HCT116 (cell line): Measurements from ENCODE around the gene ITPR1. TPM values are rescaled to one million over a fixed set of nuclear protein-coding genes. Genes with fewer than 3 reads are reported as not detected.

Experiments
- ATAC-seq: fragments of 200-7000 bp; cut with Tn5 transposase; 2 replicates; pipeline ENCODE4 v1.9.1; 2020; ENCODE audit warnings: mild to moderate bottlenecking, moderate library complexity
- BruUV-seq: library from RNA; stranded (reverse); fragments of 400-500 nt; replicated peaks from 2 replicates; lab custom pipeline; 2021; lab: Mats Ljungman, UMichigan
- CTCF ChIA-PET: fragments of 300-600 bp; sonication (Branson Sonifier 250); formaldehyde crosslinking; loops from one replicate; lab custom pipeline; 2021; ENCODE audit warnings: antibody characterized with exemption; lab: Charles Lee
- POLR2A ChIA-PET: fragments of 300-600, 350-600 bp; sonication (Branson Sonifier 250); formaldehyde crosslinking; loops from one replicate; lab custom pipeline; 2021; ENCODE audit warnings: antibody characterized with exemption; lab: Charles Lee
- RAD21 ChIA-PET, 2 experiments: fragments of 300-600 bp; sonication (Branson Sonifier 250); formaldehyde crosslinking; loops; one replicate each; lab custom pipeline; 2023; ENCODE audit warnings: low total read pairs in 2 of 2; ENCODE audit not compliant: uncharacterized antibody in 2 of 2, unreplicated experiment in 2 of 2, low non-redundant PET in 1 of 2; lab: Charles Lee
- DNase-seq: peaks from one replicate; pipeline ENCODE4 v3.0.0-alpha.2; 2010; ENCODE audit warnings: low read depth, low spot score
- H2AFZ ChIP-seq: fragments of 200-600 bp; shearing (Covaris generic), sonication (generic); 2 replicates; pipeline ENCODE4 v1.6.1; 2017; ENCODE audit warnings: low read depth, mixed run types, mixed read lengths, antibody characterized with exemption, low read length; ENCODE audit not compliant: poor library complexity, severe bottlenecking
- H3K27ac ChIP-seq: 2 replicates; pipeline ENCODE4 v1.5.1; 2012; ENCODE audit warnings: low read depth, low read length
- H3K27me3 ChIP-seq: fragments of 200-600 bp; sonication (generic); 2 replicates; pipeline ENCODE4 v1.6.1; 2016; ENCODE audit warnings: mixed run types, low read length, mixed read lengths; ENCODE audit not compliant: insufficient read depth
- H3K36me3 ChIP-seq, 2 experiments: fragments of 200-500 bp in 1 of 2; fragments of 200-600 bp in 1 of 2; sonication (Bioruptor generic) in 1 of 2; sonication (generic) in 1 of 2; 2 replicates each; pipeline versions ENCODE4 v1.5.1 to v1.6.1; 2014 to 2016; ENCODE audit warnings: low read length in 2 of 2, inconsistent platforms in 1 of 2, mixed read lengths in 1 of 2, mixed run types in 1 of 2; ENCODE audit not compliant: insufficient read depth in 2 of 2, control insufficient read depth in 1 of 2
- H3K4me1 ChIP-seq, 2 experiments: fragments of 200-600 bp in 1 of 2; sonication (generic) in 1 of 2; 2 replicates each; pipeline versions ENCODE4 v1.5.1 to v1.6.1; 2012 to 2017; ENCODE audit warnings: low read length in 2 of 2, inconsistent platforms in 1 of 2, mild to moderate bottlenecking in 1 of 2, mixed read lengths in 1 of 2, mixed run types in 1 of 2, moderate library complexity in 1 of 2; ENCODE audit not compliant: insufficient read depth in 2 of 2, control insufficient read depth in 1 of 2
- H3K4me2 ChIP-seq: fragments of 200-600 bp; sonication (generic); 2 replicates; pipeline ENCODE4 v1.6.1; 2017; ENCODE audit warnings: mixed run types, low read length, mixed read lengths
- H3K4me3 ChIP-seq, 2 experiments: fragments of 200-600 bp in 1 of 2; sonication (generic) in 1 of 2; replicated peaks in 1 of 2; 2 replicates each; pipeline ENCODE4 v1.5.1; 2011 to 2016; ENCODE audit warnings: low read length in 2 of 2, control low read depth in 1 of 2, low read depth in 1 of 2, mild to moderate bottlenecking in 1 of 2, mixed read lengths in 1 of 2, mixed run types in 1 of 2
- H3K79me2 ChIP-seq: fragments of 200-600 bp; sonication (generic); 2 replicates; pipeline ENCODE4 v1.6.1; 2017; ENCODE audit warnings: mild to moderate bottlenecking, mixed run types, low read length, moderate library complexity, mixed read lengths; ENCODE audit not compliant: insufficient read depth
- H3K9ac ChIP-seq: fragments of 200-600 bp; sonication (generic); 2 replicates; pipeline ENCODE4 v1.6.1; 2016; ENCODE audit warnings: low read length, mixed read lengths
- H3K9me2 ChIP-seq: fragments of 200-600 bp; sonication (generic), shearing (Covaris generic); 2 replicates; pipeline ENCODE4 v1.6.1; 2017; ENCODE audit warnings: mixed run types, mild to moderate bottlenecking, moderate library complexity; ENCODE audit not compliant: insufficient read depth
- H3K9me3 ChIP-seq, 2 experiments: fragments of 200-500 bp in 1 of 2; fragments of 200-600 bp in 1 of 2; sonication (Bioruptor generic) in 1 of 2; sonication (generic) in 1 of 2; 2 replicates each; pipeline ENCODE4 v1.6.1; 2014 to 2017; ENCODE audit warnings: low read length in 2 of 2, mixed read lengths in 2 of 2, inconsistent platforms in 1 of 2, low read depth in 1 of 2, mild to moderate bottlenecking in 1 of 2, mixed run types in 1 of 2, moderate library complexity in 1 of 2; ENCODE audit not compliant: control insufficient read depth in 1 of 2, insufficient read depth in 1 of 2
- H4K20me1 ChIP-seq: fragments of 200-600 bp; sonication (generic), shearing (Covaris generic); 2 replicates; pipeline ENCODE4 v1.6.1; 2017; ENCODE audit warnings: mixed run types, mild to moderate bottlenecking, moderate library complexity; ENCODE audit not compliant: insufficient read depth
- EGR1 ChIP-seq: IDR thresholded peaks from 2 replicates; pipeline ENCODE4 v1.6.1; 2012; ENCODE audit warnings: low read depth
- ELF1 ChIP-seq: IDR thresholded peaks from 2 replicates; pipeline ENCODE4 v1.6.1; 2012; ENCODE audit warnings: low read depth, borderline replicate concordance
- EZH2 ChIP-seq: fragments of 200-600 bp; sonication (generic); IDR thresholded peaks from 2 replicates; pipeline ENCODE4 v1.6.1; 2017; ENCODE audit warnings: antibody characterized with exemption, mixed run types
- FOSL1 ChIP-seq: IDR thresholded peaks from 2 replicates; pipeline ENCODE4 v1.6.1; 2012; ENCODE audit warnings: low read depth
- JUND ChIP-seq: IDR thresholded peaks from 2 replicates; pipeline ENCODE4 v1.6.1; 2012
- POLR2A ChIP-seq: IDR thresholded peaks from 2 replicates; pipeline ENCODE4 v1.7.0; 2011; ENCODE audit warnings: borderline replicate concordance; ENCODE audit not compliant: insufficient read depth, insufficient read length; ENCODE audit errors: extremely low read depth
- SRF ChIP-seq: IDR thresholded peaks from 2 replicates; pipeline ENCODE4 v1.6.1; 2012; ENCODE audit warnings: low read depth
- ZFX ChIP-seq: fragments of 450-650 bp; IDR thresholded peaks from 2 replicates; pipeline ENCODE4 v1.6.1; 2017
- ZNF274 ChIP-seq: fragments of 200-500 bp; sonication (Bioruptor generic); IDR thresholded peaks from 2 replicates; pipeline ENCODE4 v1.6.1; 2014; ENCODE audit warnings: mild to moderate bottlenecking, low read depth, low read length, inconsistent platforms
- intact Hi-C: fragments of 100-400 bp; cut with micrococcal nuclease; formaldehyde crosslinking; loops from 2 replicates; pipeline ENCODE4 v1.10.0; 2022
- total RNA-seq: library from RNA; stranded (reverse); gene quantifications from one replicate; pipeline ENCODE4 v1.2.1, GENCODE V29; 2021; ENCODE audit not compliant: unreplicated experiment
- TF ChIP-seq, protein P1 (sequence below): IDR thresholded peaks from 2 replicates; pipeline ENCODE4 v1.6.1; 2011; ENCODE audit warnings: mild to moderate bottlenecking, low read length, moderate library complexity; ENCODE audit not compliant: insufficient replicate concordance; ENCODE audit errors: extremely low read depth
- TF ChIP-seq, protein P2 (sequence below): IDR thresholded peaks from 2 replicates; pipeline ENCODE4 v1.6.1; 2012
- TF ChIP-seq, protein P3 (sequence below): IDR thresholded peaks from 2 replicates; pipeline ENCODE4 v1.6.1; 2012
- TF ChIP-seq, protein P4 (sequence below): IDR thresholded peaks from 2 replicates; pipeline ENCODE4 v1.6.1; 2012; ENCODE audit warnings: low read depth

ITPR1 gene
- total RNA-seq, 1 experiment from 2014 or later: 9.2 TPM

DNA sequence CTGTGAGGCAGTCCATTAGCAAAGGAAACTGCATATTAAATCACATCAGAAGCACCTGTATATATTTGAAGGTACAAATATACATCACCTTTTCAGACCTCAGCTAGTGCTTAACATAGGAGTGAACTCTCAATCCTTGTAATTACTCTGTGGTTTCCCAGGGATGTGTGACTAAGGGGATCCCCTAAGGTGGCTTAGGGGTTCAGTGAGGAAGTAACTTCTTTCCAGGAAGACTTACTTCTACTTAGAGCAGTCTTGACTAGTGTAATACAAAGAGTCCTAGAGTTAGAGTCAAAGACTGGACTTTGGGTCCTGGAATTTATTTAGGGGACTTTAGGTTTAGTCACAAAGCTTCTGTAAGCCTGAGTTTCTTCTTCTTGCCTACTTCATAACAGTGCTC is 17.3 kb upstream of the ITPR1 start:
- Histone ChIP-seq H4K20me1 (no peaks in the 10 kb centered on the region), H2AFZ (no peak overlapping the region), H3K4me2 (no peak overlapping the region), H3K4me3 (no peak overlapping the region), H3K9ac (no peak overlapping the region), H3K4me1 (peaks cover 7 to 9% of the 10 kb centered on the region in 2 experiments; a peak in 3 of 4 replicates), H3K9me3 (no peaks in the 10 kb centered on the region), H3K9me2 (no peaks in the 10 kb centered on the region), H3K79me2 (no peaks in the 10 kb centered on the region), H3K27me3 (peaks cover 27% of the 10 kb centered on the region), H3K27ac (no peak overlapping the region), H3K36me3 (no peaks in the 10 kb centered on the region)
- ATAC-seq (no peak), DNase-seq (no peak)
- RAD21 ChIA-PET: no interaction called here
- POLR2A ChIA-PET: interaction anchor here (0.8 to 1.8 kb wide), 2 partner anchors 9 to 17 kb away, joined by 3 to 12 read pairs; partner anchors contain the start of genes ITPR1 and SUMF1
- CTCF ChIA-PET: no interaction called here
- no TSS peak for BruUV-seq
- intact Hi-C loops: no loop called here
- TF ChIP-seq, protein P1, sequence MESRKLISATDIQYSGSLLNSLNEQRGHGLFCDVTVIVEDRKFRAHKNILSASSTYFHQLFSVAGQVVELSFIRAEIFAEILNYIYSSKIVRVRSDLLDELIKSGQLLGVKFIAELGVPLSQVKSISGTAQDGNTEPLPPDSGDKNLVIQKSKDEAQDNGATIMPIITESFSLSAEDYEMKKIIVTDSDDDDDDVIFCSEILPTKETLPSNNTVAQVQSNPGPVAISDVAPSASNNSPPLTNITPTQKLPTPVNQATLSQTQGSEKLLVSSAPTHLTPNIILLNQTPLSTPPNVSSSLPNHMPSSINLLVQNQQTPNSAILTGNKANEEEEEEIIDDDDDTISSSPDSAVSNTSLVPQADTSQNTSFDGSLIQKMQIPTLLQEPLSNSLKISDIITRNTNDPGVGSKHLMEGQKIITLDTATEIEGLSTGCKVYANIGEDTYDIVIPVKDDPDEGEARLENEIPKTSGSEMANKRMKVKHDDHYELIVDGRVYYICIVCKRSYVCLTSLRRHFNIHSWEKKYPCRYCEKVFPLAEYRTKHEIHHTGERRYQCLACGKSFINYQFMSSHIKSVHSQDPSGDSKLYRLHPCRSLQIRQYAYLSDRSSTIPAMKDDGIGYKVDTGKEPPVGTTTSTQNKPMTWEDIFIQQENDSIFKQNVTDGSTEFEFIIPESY: no peak
- TF ChIP-seq EZH2: no peak
- no peak for TF ChIP-seq JUND
- TF ChIP-seq, protein P2, sequence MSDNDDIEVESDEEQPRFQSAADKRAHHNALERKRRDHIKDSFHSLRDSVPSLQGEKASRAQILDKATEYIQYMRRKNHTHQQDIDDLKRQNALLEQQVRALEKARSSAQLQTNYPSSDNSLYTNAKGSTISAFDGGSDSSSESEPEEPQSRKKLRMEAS: no peak
- TF ChIP-seq ZFX: no peak
- no peak for TF ChIP-seq ELF1
- no peak for TF ChIP-seq ZNF274
- TF ChIP-seq SRF: no peak

DNA sequence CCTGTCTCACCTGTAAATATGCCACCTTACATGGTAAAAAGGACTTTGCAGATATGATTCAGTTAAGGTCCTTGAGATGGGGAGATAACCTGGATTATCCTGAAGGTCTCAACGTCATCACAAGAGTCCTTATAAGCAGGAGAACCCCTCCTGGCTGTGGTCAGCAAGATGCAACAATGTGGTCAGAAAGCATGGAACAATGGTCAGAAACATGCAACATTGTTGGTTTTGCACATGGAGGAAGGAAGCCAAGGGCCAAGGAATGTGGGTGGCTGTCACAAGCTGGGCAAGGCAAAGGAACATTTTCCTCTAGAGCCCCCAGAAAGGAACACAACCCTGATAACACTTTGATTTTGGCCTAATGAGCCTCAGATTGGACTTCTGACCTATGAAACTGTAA is 16.7 kb upstream of the ITPR1 start:
- H3K4me1 ChIP-seq: peaks cover 7 to 9% of the 10 kb centered on the region in 2 experiments; a peak in 3 of 4 replicates
- no peaks in the 10 kb centered on the region for H3K79me2 ChIP-seq
- DNase-seq (no peak), ATAC-seq (no peak)
- H4K20me1 ChIP-seq: no peaks in the 10 kb centered on the region
- H3K36me3 ChIP-seq: no peaks in the 10 kb centered on the region
- ChIA-PET CTCF (no interaction called here), POLR2A (interaction anchor here (0.8 kb wide), 1 partner anchor 9 kb away, joined by 3 read pairs; the partner anchor contains the start of gene SUMF1), RAD21 (no interaction called here)
- H3K9me3 ChIP-seq: no peaks in the 10 kb centered on the region
- peaks cover 29% of the 10 kb centered on the region for H3K27me3 ChIP-seq
- H2AFZ ChIP-seq: no peak overlapping the region
- H3K9me2 ChIP-seq: no peaks in the 10 kb centered on the region
- H3K4me2 ChIP-seq: no peak overlapping the region
- H3K27ac ChIP-seq: no peak overlapping the region
- no peak overlapping the region for H3K9ac ChIP-seq
- intact Hi-C loops: no loop called here
- no TSS peak for BruUV-seq
- no peak overlapping the region for H3K4me3 ChIP-seq
- TF ChIP-seq, protein P3, sequence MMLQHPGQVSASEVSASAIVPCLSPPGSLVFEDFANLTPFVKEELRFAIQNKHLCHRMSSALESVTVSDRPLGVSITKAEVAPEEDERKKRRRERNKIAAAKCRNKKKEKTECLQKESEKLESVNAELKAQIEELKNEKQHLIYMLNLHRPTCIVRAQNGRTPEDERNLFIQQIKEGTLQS: no peak
- TF ChIP-seq, protein P1: no peak
- TF ChIP-seq, protein P4, sequence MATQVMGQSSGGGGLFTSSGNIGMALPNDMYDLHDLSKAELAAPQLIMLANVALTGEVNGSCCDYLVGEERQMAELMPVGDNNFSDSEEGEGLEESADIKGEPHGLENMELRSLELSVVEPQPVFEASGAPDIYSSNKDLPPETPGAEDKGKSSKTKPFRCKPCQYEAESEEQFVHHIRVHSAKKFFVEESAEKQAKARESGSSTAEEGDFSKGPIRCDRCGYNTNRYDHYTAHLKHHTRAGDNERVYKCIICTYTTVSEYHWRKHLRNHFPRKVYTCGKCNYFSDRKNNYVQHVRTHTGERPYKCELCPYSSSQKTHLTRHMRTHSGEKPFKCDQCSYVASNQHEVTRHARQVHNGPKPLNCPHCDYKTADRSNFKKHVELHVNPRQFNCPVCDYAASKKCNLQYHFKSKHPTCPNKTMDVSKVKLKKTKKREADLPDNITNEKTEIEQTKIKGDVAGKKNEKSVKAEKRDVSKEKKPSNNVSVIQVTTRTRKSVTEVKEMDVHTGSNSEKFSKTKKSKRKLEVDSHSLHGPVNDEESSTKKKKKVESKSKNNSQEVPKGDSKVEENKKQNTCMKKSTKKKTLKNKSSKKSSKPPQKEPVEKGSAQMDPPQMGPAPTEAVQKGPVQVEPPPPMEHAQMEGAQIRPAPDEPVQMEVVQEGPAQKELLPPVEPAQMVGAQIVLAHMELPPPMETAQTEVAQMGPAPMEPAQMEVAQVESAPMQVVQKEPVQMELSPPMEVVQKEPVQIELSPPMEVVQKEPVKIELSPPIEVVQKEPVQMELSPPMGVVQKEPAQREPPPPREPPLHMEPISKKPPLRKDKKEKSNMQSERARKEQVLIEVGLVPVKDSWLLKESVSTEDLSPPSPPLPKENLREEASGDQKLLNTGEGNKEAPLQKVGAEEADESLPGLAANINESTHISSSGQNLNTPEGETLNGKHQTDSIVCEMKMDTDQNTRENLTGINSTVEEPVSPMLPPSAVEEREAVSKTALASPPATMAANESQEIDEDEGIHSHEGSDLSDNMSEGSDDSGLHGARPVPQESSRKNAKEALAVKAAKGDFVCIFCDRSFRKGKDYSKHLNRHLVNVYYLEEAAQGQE: no peak
- TF ChIP-seq FOSL1: no peak
- no peak for TF ChIP-seq POLR2A
- no peak for TF ChIP-seq EGR1
- TF ChIP-seq ZFX: no peak
- TF ChIP-seq, all 23 proteins: peak for 0
